ENCODE results near the gene C17orf113.
"Not testable (repeated sequence)": the region's sequence is repeated elsewhere in the genome, so short reads cannot be mapped to it uniquely, and the experiment has no call there.

Gene C17orf113

GRCh38 chr17:42019509-42020404 is 30.6 kb downstream of the C17orf113 start, which contains the start of gene NKIRAS2:
NKIRAS2 (plus strand) TSS chr17:42020090; CDS start chr17:42021578, 1,488 bp downstream.
- peak within 1 kb of the TSS; percentile 79 for H3K4me3 ChIP-seq (ENCODE audit: low read length)
- DNase-seq (ENCODE audit: low read depth), result peak; percentile 54
- TF ChIP-seq CTCF (conservative IDR thresholded peaks at IDR 0.05; ENCODE audit: low read depth, low read length), result peak; percentile 84

GRCh38 chr17:42018988-42019387 is 31.4 kb downstream of the C17orf113 start:
- no peak overlapping the region for H3K4me3 ChIP-seq (ENCODE audit: low read length)
- DNase-seq (ENCODE audit: low read depth), result no peak
- TF ChIP-seq CTCF (conservative IDR thresholded peaks at IDR 0.05; ENCODE audit: low read depth, low read length), result no peak

GRCh38 chr17:42018339-42018738 is 32.1 kb downstream of the C17orf113 start:
- no peak for DNase-seq (ENCODE audit: low read depth)
- TF ChIP-seq CTCF (conservative IDR thresholded peaks at IDR 0.05; ENCODE audit: low read depth, low read length), result no peak
- peak overlapping the region; percentile 99 for H3K4me3 ChIP-seq (ENCODE audit: low read length)

- DNase-seq (ENCODE audit: low read depth), result no peak
- H3K4me3 ChIP-seq (ENCODE audit: low read length), result peak overlapping the region; percentile 99
These were observed 32.6 kb downstream of the C17orf113 start for GRCh38 chr17:42017866-42018200.

GRCh38 chr17:42016941-42017865 is 33.2 kb downstream of the C17orf113 start, which contains the start of gene DNAJC7:
DNAJC7 (minus strand) TSS chr17:42017439; CDS start chr17:42017416, 23 bp downstream.
- TF ChIP-seq CTCF (conservative IDR thresholded peaks at IDR 0.05; ENCODE audit: low read depth, low read length), result no peak
- H3K4me3 ChIP-seq (ENCODE audit: low read length), result peak within 1 kb of the TSS; percentile 99
- peak; percentile 66 for DNase-seq (ENCODE audit: low read depth)

More at GRCh38 chr17:42017866-42018200, 32.6 kb downstream of the C17orf113 start:
- TF ChIP-seq CTCF (conservative IDR thresholded peaks at IDR 0.05; ENCODE audit: low read depth, low read length), result no peak

GRCh38 chr17:42016411-42016831 is 34.0 kb downstream of the C17orf113 start:
- no peak for DNase-seq (ENCODE audit: low read depth)
- peak overlapping the region; percentile 99 for H3K4me3 ChIP-seq (ENCODE audit: low read length)
- TF ChIP-seq CTCF (conservative IDR thresholded peaks at IDR 0.05; ENCODE audit: low read depth, low read length), result no peak

GRCh38 chr17:42013740-42014139 is 36.7 kb downstream of the C17orf113 start:
- DNase-seq (ENCODE audit: low read depth); H3K4me3 ChIP-seq (ENCODE audit: low read length): not testable (repeated sequence)

- not testable (repeated sequence) for DNase-seq (ENCODE audit: low read depth)
These were observed 38.0 kb downstream of the C17orf113 start for GRCh38 chr17:42012363-42012762.

More at GRCh38 chr17:42012363-42012762, 38.0 kb downstream of the C17orf113 start:
- H3K4me3 ChIP-seq (ENCODE audit: low read length), result not testable (repeated sequence)

All from retinal pigment epithelial cell (primary cell).